Activated naive CD8-positive, alpha-beta T cell treated with anti-CD3 and anti-CD28 coated beads, Interleukin-2, amount 10 ng/mL, durations not matched to agents 7 days and 5 days (primary cell): ENCODE data around the gene DNASE2B. TPM values are rescaled to one million over a fixed set of nuclear protein-coding genes. Genes with fewer than 3 reads are reported as not detected.
"Not testable (repeated sequence)": the region's sequence is repeated elsewhere in the genome, so short reads cannot be mapped to it uniquely, and the experiment has no call there.

Experiments
- ATAC-seq: fragments of 150-1000 bp; cut with Tn5 transposase; one replicate; pipeline ENCODE4 v1.10.0; 2021; ENCODE audit warnings: low read depth, moderate library complexity
- POLR2A ChIA-PET: fragments of 350-600 bp; sonication (Branson Sonifier 250); formaldehyde crosslinking; loops from one replicate; lab custom pipeline; 2021; ENCODE audit warnings: antibody characterized with exemption; lab: Charles Lee
- DNase-seq: peaks from one replicate; pipeline ENCODE4 v3.0.0; 2021
- H3K27ac Mint-ChIP-seq: one replicate; pipeline ENCODE4 v1.8.0; 2022; ENCODE audit warnings: mild to moderate bottlenecking, mixed read lengths
- H3K27me3 Mint-ChIP-seq: one replicate; pipeline ENCODE4 v1.8.0; 2022; ENCODE audit warnings: mild to moderate bottlenecking, moderate library complexity, mixed read lengths
- H3K36me3 Mint-ChIP-seq: one replicate; pipeline ENCODE4 v1.8.0; 2021; ENCODE audit warnings: mild to moderate bottlenecking, mixed read lengths
- H3K4me1 Mint-ChIP-seq: one replicate; pipeline ENCODE4 v1.8.0; 2021; ENCODE audit warnings: mixed read lengths
- H3K4me3 Mint-ChIP-seq: one replicate; pipeline ENCODE4 v1.8.0; 2022; ENCODE audit warnings: mild to moderate bottlenecking, moderate library complexity, mixed read lengths
- H3K9me3 Mint-ChIP-seq: one replicate; pipeline ENCODE4 v1.8.0; 2021; ENCODE audit warnings: mixed read lengths
- total RNA-seq, 2 experiments: library from RNA; stranded (reverse); gene quantifications; one replicate each; pipeline ENCODE4 v1.2.3, GENCODE V29; 2021

Gene DNASE2B
- total RNA-seq, 2 experiments from 2014 or later = not detected

GRCh38 chr1:84434081-84434769, 35.9 kb downstream of the DNASE2B start:
- peak; percentile 7 for ATAC-seq
- H3K4me3 Mint-ChIP-seq = peak overlapping the region; percentile 67
- POLR2A ChIA-PET = interaction anchor here (0.7 to 6.8 kb wide), 11 partner anchors 8 to 295 kb away, joined by 3 to 44 read pairs (median 4); partner anchors contain the start of genes CTBS, GNG5, PRKACB and SPATA1
- H3K27ac Mint-ChIP-seq = peak overlapping the region; percentile 44
- no peaks in the 10 kb centered on the region for H3K36me3 Mint-ChIP-seq
- H3K27me3 Mint-ChIP-seq = no peaks in the 10 kb centered on the region
- peak; percentile 27 for DNase-seq
- H3K4me1 Mint-ChIP-seq = peaks cover 15% of the 10 kb centered on the region
- H3K9me3 Mint-ChIP-seq = peaks cover 8% of the 10 kb centered on the region

- peak; percentile 24 for ATAC-seq
- POLR2A ChIA-PET = interaction anchor here (0.7 to 6.8 kb wide), 6 partner anchors 71 to 291 kb away, joined by 3 to 44 read pairs (median 5); partner anchors contain the start of genes GNG5, PRKACB and SPATA1
- peaks cover 4% of the 10 kb centered on the region for H3K9me3 Mint-ChIP-seq
- H3K27ac Mint-ChIP-seq = no peak overlapping the region
- H3K4me1 Mint-ChIP-seq = peaks cover 15% of the 10 kb centered on the region
- no peak overlapping the region for H3K4me3 Mint-ChIP-seq
- H3K36me3 Mint-ChIP-seq = no peaks in the 10 kb centered on the region
- DNase-seq = peak; percentile 33
- no peaks in the 10 kb centered on the region for H3K27me3 Mint-ChIP-seq
Observed at GRCh38 chr1:84434801-84435549, 36.7 kb downstream of the DNASE2B start.

- peaks cover 15% of the 10 kb centered on the region for H3K4me1 Mint-ChIP-seq
- no peaks in the 10 kb centered on the region for H3K9me3 Mint-ChIP-seq
- ATAC-seq (peak; percentile 29), DNase-seq (peak; percentile 29)
- no peak overlapping the region for H3K27ac Mint-ChIP-seq
- POLR2A ChIA-PET = interaction anchor here (0.7 to 6.8 kb wide), 3 partner anchors 136 to 293 kb away, joined by 3 to 44 read pairs (median 7); partner anchors contain the start of genes CTBS and PRKACB
- H3K36me3 Mint-ChIP-seq = no peaks in the 10 kb centered on the region
- no peak overlapping the region for H3K4me3 Mint-ChIP-seq
- H3K27me3 Mint-ChIP-seq = no peaks in the 10 kb centered on the region
Observed at GRCh38 chr1:84436876-84437655, 38.8 kb downstream of the DNASE2B start.

- POLR2A ChIA-PET = interaction anchor here (0.8 to 2.5 kb wide), 4 partner anchors 9 to 178 kb away, joined by 4 to 17 read pairs (median 6); partner anchors contain the start of genes CTBS, GNG5 and SPATA1
- Mint-ChIP-seq H3K4me3 (peak overlapping the region; percentile 45), H3K4me1 (peaks cover 12% of the 10 kb centered on the region), H3K36me3 (peaks cover 8% of the 10 kb centered on the region), H3K27ac (peak overlapping the region; percentile 44), H3K9me3 (peaks cover 6% of the 10 kb centered on the region), H3K27me3 (peaks cover 7% of the 10 kb centered on the region)
- ATAC-seq (peak; percentile 95), DNase-seq (no peak)
Observed at GRCh38 chr1:84442256-84442655, 44.0 kb downstream of the DNASE2B start.

- not testable (repeated sequence) for H3K4me1 Mint-ChIP-seq, H3K9me3 Mint-ChIP-seq, H3K27me3 Mint-ChIP-seq, H3K36me3 Mint-ChIP-seq
- peak overlapping the region; percentile 45 for H3K4me3 Mint-ChIP-seq
- peak; percentile 66 for ATAC-seq
- POLR2A ChIA-PET = interaction anchor here (0.8 to 2.5 kb wide), 4 partner anchors 9 to 178 kb away, joined by 4 to 17 read pairs (median 6); partner anchors contain the start of genes CTBS, GNG5 and SPATA1
- peak overlapping the region; percentile 44 for H3K27ac Mint-ChIP-seq
- peak; percentile 44 for DNase-seq
Observed at GRCh38 chr1:84442747-84443646, 44.7 kb downstream of the DNASE2B start.

- H3K9me3 Mint-ChIP-seq, H3K27ac Mint-ChIP-seq, POLR2A ChIA-PET: not testable (repeated sequence)
Observed at GRCh38 chr1:84448704-84449103, 50.4 kb downstream of the DNASE2B start.

GRCh38 chr1:84450910-84451309, 52.6 kb downstream of the DNASE2B start:
- ATAC-seq (no peak), DNase-seq (no peak)
- Mint-ChIP-seq H3K4me3 (no peak overlapping the region), H3K27ac (no peak overlapping the region), H3K27me3 (peaks cover 16% of the 10 kb centered on the region), H3K4me1 (no peaks in the 10 kb centered on the region), H3K36me3 (peaks cover 2% of the 10 kb centered on the region), H3K9me3 (peaks cover 2% of the 10 kb centered on the region)
- POLR2A ChIA-PET = no interaction called here

More at GRCh38 chr1:84448704-84449103, 50.4 kb downstream of the DNASE2B start:
- H3K4me3 Mint-ChIP-seq, H3K36me3 Mint-ChIP-seq, DNase-seq, ATAC-seq, H3K4me1 Mint-ChIP-seq: not testable (repeated sequence)
- peaks cover 14% of the 10 kb centered on the region for H3K27me3 Mint-ChIP-seq

- H3K4me3 Mint-ChIP-seq = no peak overlapping the region
- H3K4me1 Mint-ChIP-seq = no peaks in the 10 kb centered on the region
- no peak overlapping the region for H3K27ac Mint-ChIP-seq
- no peaks in the 10 kb centered on the region for H3K36me3 Mint-ChIP-seq
- no peak for ATAC-seq
- POLR2A ChIA-PET = no interaction called here
- DNase-seq = no peak
- no peaks in the 10 kb centered on the region for H3K9me3 Mint-ChIP-seq
- H3K27me3 Mint-ChIP-seq = peaks cover 16% of the 10 kb centered on the region
Observed at GRCh38 chr1:84452436-84452835, 54.2 kb downstream of the DNASE2B start.

GRCh38 chr1:84462118-84462517, 63.8 kb downstream of the DNASE2B start:
- peaks cover 17% of the 10 kb centered on the region for H3K27me3 Mint-ChIP-seq
- H3K36me3 Mint-ChIP-seq = no peaks in the 10 kb centered on the region
- no peak for DNase-seq
- no peaks in the 10 kb centered on the region for H3K9me3 Mint-ChIP-seq
- H3K27ac Mint-ChIP-seq = no peak overlapping the region
- POLR2A ChIA-PET = no interaction called here
- ATAC-seq = no peak
- H3K4me1 Mint-ChIP-seq = no peaks in the 10 kb centered on the region
- no peak overlapping the region for H3K4me3 Mint-ChIP-seq

Other genes with a start within 250 kb of the DNASE2B start
- 1 to 10 TPM in 1 of 2 experiments, under 1 TPM in 1; 0.77 to 1.2 TPM for gene SAMD13, start 96.8 kb upstream of the DNASE2B start, total RNA-seq
- 10 to 100 TPM; 34.8 to 36.2 TPM for gene RPF1, start 80.8 kb downstream of the DNASE2B start, total RNA-seq
- gene SPATA1, start 107.9 kb downstream of the DNASE2B start, total RNA-seq = 1 to 10 TPM; 3.3 to 4.0 TPM
- 10 to 100 TPM; 88.0 to 88.4 TPM for gene GNG5, start 108.1 kb downstream of the DNASE2B start, total RNA-seq
- 10 to 100 TPM; 17.0 to 17.3 TPM for gene CTBS, start 176.0 kb downstream of the DNASE2B start, total RNA-seq